Measurements from ENCODE around the gene KIF16B. TPM values are rescaled to one million over a fixed set of nuclear protein-coding genes. Genes with fewer than 3 reads are reported as not detected.

Gene KIF16B
- total and polyA plus RNA-seq, 2 experiments from 2014 or later, result 8.2 to 26.5 TPM

GRCh38 chr20:16412906-16413305 lies 160.3 kb downstream of the KIF16B start:
- H3K9me3 ChIP-seq (ENCODE audit: low read depth), result no peaks in the 10 kb centered on the region
- no peak for TF ChIP-seq CTCF (IDR thresholded peaks at IDR 0.05; ENCODE audit: low read depth, low read length)
- H3K4me1 ChIP-seq (ENCODE audit: low read depth), result no peaks in the 10 kb centered on the region
- no peaks in the 10 kb centered on the region for H3K36me3 ChIP-seq
- H3K4me3 ChIP-seq, result no peak overlapping the region
- no peaks in the 10 kb centered on the region for H3K27me3 ChIP-seq
- DNase-seq (ENCODE audit: low read depth in 1 of 2, low spot score in 1 of 2), result no peak
- no peak overlapping the region for H3K27ac ChIP-seq

- H3K4me3 ChIP-seq, result no peak overlapping the region
- no peak for TF ChIP-seq CTCF (IDR thresholded peaks at IDR 0.05; ENCODE audit: low read depth, low read length)
- no peaks in the 10 kb centered on the region for H3K36me3 ChIP-seq
- H3K27me3 ChIP-seq, result no peaks in the 10 kb centered on the region
- no peaks in the 10 kb centered on the region for H3K9me3 ChIP-seq (ENCODE audit: low read depth)
- no peak for DNase-seq (ENCODE audit: low read depth in 1 of 2, low spot score in 1 of 2)
- no peaks in the 10 kb centered on the region for H3K4me1 ChIP-seq (ENCODE audit: low read depth)
- no peak overlapping the region for H3K27ac ChIP-seq
Observed at GRCh38 chr20:16411361-16411760, 161.9 kb downstream of the KIF16B start.

GRCh38 chr20:16410626-16411025 lies 162.6 kb downstream of the KIF16B start:
- Histone ChIP-seq H3K9me3 (ENCODE audit: low read depth) (no peaks in the 10 kb centered on the region), H3K27ac (no peak overlapping the region), H3K27me3 (no peaks in the 10 kb centered on the region), H3K4me3 (no peak overlapping the region), H3K36me3 (no peaks in the 10 kb centered on the region), H3K4me1 (ENCODE audit: low read depth) (no peaks in the 10 kb centered on the region)
- TF ChIP-seq CTCF (IDR thresholded peaks at IDR 0.05; ENCODE audit: low read depth, low read length), result no peak
- DNase-seq (ENCODE audit: low read depth in 1 of 2, low spot score in 1 of 2), result no peak

- no peaks in the 10 kb centered on the region for H3K9me3 ChIP-seq (ENCODE audit: low read depth)
- no peak for DNase-seq (ENCODE audit: low read depth in 1 of 2, low spot score in 1 of 2)
- no peak overlapping the region for H3K4me3 ChIP-seq
- no peaks in the 10 kb centered on the region for H3K27me3 ChIP-seq
- no peak for TF ChIP-seq CTCF (IDR thresholded peaks at IDR 0.05; ENCODE audit: low read depth, low read length)
- H3K27ac ChIP-seq, result no peak overlapping the region
- H3K4me1 ChIP-seq (ENCODE audit: low read depth), result no peaks in the 10 kb centered on the region
- no peaks in the 10 kb centered on the region for H3K36me3 ChIP-seq
Observed at GRCh38 chr20:16408981-16409380, 164.3 kb downstream of the KIF16B start.

- no peaks in the 10 kb centered on the region for H3K4me1 ChIP-seq (ENCODE audit: low read depth)
- no peak overlapping the region for H3K4me3 ChIP-seq
- H3K9me3 ChIP-seq (ENCODE audit: low read depth), result no peaks in the 10 kb centered on the region
- no peaks in the 10 kb centered on the region for H3K27me3 ChIP-seq
- DNase-seq (ENCODE audit: low read depth in 1 of 2, low spot score in 1 of 2), result no peak
- no peak for TF ChIP-seq CTCF (IDR thresholded peaks at IDR 0.05; ENCODE audit: low read depth, low read length)
- no peaks in the 10 kb centered on the region for H3K36me3 ChIP-seq
- no peak overlapping the region for H3K27ac ChIP-seq
Observed at GRCh38 chr20:16407251-16408067, 165.8 kb downstream of the KIF16B start.
